Measurements from ENCODE around the gene S100Z.
"Not testable (repeated sequence)": the region's sequence is repeated elsewhere in the genome, so short reads cannot be mapped to it uniquely, and the experiment has no call there.

S100Z gene

DNA sequence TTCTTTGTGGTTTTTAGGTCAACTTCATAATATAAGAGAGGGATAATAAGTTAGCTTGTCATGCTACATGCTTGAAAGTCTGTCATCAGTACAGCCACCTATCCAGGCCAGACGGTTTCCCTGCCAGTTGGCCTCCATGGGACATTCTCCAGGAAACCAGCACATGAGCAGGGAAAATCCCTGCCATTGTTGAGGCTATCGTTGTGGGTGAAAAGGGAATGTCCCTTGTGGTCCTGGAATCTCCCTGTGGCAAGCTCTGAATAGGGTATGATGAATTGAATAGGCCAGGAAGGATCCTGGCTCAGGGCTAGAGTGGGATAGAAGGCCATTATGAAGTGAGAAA is 18.7 kb upstream of the S100Z start:
- no peak for DNase-seq

DNA sequence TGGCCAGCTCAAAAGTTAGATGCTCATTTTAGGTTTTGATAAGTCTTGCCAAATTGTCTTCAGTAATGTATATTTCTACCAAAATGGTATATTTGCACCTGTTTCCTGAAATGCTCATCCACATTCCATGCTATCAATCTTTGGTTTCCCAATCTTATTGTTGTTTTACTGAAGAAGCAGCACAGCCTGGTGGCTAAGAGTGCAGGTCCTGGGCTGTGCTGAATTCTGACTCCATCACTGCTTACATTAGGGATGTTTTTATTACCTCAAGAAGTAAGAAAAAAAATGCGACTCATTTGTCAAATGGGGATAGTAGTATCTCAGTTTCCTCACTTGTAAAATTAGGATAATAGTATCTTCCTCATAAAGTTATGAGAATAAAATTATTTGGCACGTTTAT is 13.6 kb upstream of the S100Z start:
- DNase-seq = no peak

DNA sequence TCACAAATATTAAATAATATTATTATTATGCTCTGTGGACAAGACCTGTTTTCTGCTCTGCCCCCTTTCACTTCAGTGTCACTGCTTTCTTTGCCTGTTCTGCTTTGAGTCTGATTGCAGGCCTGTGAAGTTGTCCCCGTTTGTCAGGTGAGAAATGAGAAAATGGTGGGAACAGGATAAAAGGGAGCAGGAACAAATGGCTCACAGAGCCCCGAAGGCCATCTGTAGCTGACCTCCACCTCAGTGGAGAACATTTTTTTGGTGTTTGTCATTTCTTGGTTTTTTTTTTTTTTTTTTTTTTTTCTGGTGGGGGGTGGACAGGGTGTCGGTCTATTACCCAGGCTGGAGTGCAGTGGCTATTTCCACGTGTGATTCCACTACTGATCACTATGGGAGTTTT is 13.2 kb upstream of the S100Z start:
- DNase-seq = no peak

DNA sequence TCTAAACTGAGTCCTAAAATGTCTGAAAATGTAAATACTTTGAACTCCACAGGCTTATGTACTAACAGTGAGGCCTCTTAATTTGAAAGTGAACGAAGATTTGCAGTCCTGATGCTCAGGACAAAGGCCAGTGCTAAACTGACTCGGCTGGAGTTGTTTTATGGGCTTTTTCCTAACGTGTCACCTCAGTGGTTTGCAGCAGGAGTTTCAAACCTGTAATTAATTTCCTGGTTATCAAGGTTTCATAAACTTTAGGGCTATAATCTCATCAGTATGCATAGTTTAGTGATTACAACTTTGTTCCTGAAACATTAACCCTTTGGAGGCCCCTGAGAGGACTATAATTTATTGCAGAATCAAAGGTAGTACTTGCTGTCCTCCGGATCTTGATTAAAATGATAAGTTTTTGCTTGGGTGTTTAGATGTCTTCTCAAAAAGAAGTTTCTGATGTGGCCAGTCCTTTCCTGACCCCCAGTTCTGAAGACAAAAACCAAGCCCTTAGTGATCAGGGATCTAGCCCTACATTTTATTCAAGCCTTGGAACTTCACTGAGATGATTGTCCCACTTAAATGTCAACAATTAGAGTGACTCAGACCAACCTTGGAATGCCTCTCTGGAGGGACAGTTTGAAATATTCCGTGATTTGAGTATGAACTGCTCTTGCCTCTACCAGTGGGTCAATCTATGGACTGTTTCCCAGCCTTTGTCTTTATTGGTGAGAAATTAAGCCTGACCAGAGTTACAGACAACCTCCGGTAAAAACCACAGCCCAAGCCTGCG is 11.1 kb upstream of the S100Z start:
- DNase-seq = no peak

GRCh38 chr5:76841361-76841760 is 8.5 kb upstream of the S100Z start:
- DNase-seq = no peak

- no peak for DNase-seq
These were observed 3.9 kb upstream of the S100Z start for GRCh38 chr5:76845890-76846289.

DNA sequence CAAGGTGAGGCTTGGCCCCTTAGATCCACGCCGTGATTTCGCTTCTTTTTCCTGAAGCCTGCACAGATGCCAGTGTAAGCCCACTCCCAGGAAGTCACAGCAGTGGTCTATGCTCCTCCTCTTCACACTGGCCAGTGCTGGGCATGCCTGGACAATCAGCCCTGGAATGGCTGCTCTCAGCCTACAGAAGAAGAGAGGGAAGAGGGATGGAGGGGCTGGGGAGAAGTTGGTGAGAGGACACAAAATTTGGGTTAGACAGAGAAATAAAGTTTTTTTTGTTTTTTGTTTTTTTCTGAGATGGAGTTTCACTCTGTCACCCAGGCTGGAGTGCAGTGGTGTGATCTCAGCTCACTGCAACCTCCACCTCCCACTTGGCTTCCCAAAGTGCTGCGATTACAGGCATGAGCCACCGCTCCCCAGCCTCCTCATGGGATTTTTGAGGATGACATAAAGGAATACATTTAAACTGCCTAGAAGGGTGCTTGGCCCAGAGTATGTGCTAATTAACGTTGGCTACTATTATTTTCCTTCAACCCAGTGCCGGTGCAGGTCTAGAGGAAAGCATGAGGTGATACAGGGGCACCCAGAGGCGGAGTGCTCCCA is 830 bp downstream of the S100Z start:
- DNase-seq = no peak

DNA sequence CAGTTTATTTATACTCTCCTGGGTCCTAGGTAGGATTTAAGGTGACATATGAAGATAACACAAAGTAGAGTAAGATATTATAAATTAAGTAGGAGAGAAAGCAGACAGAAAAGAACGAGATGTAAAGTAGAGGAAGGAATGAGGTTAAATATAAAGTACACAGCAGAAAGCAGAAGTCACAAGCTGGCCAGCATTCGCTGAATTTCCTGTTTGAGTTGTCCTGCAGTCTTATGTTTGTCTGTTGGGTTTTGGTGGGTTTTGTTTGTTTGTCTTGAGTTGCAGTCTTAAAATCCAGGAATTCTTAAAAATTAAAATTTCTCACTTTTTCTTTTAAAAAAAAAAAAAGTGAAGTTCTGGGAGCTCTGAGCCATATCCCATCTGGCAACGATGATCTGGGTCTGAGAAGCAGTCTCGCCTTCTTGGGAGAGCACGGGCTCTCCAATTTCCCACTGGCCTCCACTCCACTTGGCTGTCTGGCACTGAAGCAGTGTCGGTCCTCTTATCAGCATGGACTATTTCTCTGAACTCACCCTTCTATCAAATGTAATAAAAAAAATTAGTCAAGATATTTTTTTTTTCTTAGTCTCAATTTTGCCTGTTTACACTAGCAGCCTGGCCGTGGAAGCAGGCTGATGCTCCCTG is 2.0 kb downstream of the S100Z start:
- DNase-seq = no peak

DNA sequence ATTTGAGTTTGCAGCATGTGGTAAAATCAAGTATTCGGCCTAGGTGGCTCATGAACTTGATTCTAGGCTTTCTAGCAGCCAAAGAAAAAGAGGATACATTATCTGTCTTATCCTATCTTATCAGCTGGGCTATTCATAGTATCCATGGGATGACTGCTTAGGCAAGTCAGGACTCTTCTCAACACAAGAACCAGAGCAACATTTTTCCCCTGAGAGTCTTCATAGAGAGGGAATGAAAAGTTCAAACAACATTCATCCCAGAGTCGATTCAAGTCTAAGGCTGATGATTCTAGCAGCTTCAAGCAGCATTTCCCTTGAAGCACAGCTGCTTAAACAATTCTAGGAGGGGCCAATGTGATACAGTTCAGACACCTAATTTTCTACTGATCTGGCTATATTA is 3.0 kb downstream of the S100Z start:
- no peak for DNase-seq

DNA sequence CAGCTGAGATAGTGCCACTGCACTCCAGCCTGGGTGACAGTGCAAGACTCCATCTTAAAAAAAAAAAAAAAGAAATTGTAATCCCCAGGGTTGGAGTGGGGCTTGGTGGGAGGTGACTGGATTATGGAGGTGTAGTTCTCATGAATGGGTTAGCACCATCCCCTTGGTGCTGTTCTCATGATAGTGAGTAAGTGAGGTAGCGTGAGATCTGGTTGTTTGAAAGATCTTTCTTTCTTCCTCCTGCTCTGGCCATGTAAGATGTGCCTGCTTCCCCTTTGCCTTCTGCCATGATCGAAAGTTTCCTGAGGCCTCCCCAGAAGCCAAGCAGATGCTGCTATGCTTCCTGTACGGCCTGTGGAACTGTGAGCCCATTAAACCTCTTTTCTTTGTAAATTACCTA is 3.9 kb downstream of the S100Z start:
- DNase-seq = not testable (repeated sequence)

DNA sequence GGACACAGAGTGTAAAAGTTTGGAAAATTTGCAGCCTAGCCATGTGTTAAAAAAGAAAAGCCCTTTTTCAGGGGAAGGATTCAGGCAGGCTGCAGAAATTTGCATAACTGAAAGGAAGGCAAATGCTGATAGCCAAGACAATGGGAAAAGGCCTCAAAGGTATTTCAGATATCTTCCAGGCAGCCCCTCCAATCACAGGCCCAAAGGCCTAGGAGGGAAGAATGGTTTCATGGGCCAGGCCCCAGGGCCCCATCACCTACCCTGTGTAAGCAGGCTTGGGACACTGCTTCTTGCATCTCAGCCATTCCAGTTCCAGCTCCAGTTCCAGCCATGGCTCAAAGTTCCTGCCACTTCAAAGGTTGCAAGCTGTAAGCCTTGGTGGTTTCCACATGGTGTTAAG is 4.8 kb downstream of the S100Z start:
- DNase-seq = no peak

GRCh38 chr5:76855501-76855900 is 5.7 kb downstream of the S100Z start:
- not testable (repeated sequence) for DNase-seq

- no peak for DNase-seq
These were observed 6.1 kb downstream of the S100Z start for GRCh38 chr5:76855961-76856360.

GRCh38 chr5:76856800-76857199 is 7.0 kb downstream of the S100Z start:
- not testable (repeated sequence) for DNase-seq

DNA sequence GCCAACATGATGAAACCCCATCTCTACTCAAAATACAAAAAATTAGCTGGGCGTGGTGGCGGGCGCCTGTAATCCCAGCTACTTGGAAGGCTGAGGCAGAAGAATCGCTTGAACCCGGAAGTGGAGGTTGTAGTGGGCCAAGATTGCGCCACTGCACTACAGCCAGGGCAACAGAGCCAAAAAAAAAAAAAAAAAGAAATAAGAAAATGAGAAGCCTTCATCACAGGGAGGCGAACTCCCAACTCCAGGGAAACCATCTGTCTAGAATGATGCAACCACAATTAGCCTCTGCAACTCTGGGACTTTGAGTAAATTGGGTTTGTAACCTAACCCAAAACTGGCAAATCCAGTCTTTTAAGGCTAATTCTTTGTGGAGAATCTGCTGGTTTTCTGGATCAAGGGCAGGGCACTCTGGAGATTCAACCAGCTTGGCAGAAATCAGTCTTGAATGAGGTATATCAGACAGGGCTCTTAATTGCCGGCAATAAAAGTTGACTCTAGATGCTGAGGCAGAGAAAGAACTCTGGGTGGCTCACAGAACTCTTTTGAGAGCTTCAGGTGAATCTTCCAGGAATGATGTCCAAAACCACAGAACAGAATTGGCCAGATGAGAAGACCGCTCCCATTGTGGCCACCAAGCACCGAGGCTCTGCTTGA is 9.9 kb downstream of the S100Z start:
- no peak for DNase-seq

DNA sequence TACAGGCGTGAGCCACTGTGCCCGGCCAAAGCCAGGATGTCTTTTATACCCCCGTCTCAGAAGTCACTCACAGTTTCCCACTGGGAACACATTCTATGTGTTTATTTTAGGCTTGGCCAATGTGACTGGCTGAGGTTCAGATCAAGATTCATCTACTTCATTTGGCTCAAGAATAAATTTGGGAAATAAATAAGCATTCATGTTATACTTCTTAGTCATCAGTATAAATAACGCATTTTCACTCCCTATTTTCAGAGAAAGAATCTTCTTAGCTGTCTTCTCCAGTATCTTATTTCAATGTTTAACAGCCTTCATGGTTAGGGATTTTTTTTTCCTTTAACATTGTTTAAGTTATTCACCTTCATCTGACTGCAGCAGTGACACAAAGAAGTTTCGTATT is 11.8 kb downstream of the S100Z start:
- DNase-seq = no peak

GRCh38 chr5:76863001-76863400 is 13.2 kb downstream of the S100Z start:
- DNase-seq = no peak

DNA sequence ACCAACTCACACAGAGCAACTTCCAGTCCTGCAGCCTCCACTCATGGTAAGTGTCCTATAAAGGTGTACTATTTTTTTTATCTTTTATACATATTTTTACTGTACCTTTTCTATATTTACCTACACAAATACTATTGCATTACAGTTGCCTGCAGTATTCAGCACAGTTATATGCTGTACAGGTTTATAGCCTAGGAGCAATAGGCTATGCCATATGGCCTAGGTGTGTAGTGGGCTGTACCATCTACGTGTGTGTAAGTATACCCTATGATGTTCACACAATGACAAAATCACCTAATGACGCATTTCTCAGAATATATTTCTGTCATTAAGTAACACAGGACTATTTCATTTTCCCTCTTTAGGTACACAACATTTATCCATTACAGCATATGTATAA is 16.7 kb downstream of the S100Z start:
- DNase-seq = no peak

- DNase-seq = no peak
These were observed 17.2 kb downstream of the S100Z start for GRCh38 chr5:76867038-76867437.

- peak; percentile 74 for DNase-seq
These were observed 18.2 kb downstream of the S100Z start for GRCh38 chr5:76867827-76868693.

DNA sequence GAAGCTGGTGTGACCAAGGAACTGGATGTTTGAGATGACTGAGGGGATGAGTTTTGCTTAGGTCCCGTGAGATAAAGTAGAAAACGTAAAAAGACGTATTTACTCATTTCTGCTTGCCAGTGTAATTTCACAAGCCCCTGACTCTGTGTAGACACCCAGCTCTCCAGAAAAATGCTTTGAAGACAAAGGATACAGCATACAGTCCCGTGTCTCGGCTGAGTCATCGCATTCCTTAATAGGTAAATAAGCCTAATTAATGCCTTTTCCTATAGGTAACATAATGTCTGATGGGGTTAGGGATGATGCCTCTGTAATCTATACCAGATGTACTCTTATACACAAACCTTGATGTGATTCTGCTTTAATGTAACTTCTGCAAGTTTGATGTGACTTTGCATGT is 20.2 kb downstream of the S100Z start:
- DNase-seq = no peak

- DNase-seq = peak; percentile 39
These were observed 24.3 kb downstream of the S100Z start for GRCh38 chr5:76874088-76874581.
